ENCODE data around the gene TTC33.
"Not testable (repeated sequence)": the region's sequence is repeated elsewhere in the genome, so short reads cannot be mapped to it uniquely, and the experiment has no call there.

TTC33 gene

GRCh38 chr5:40568548-40568947 is 187.2 kb downstream of the TTC33 start:
- DNase-seq: no peak
- in situ Hi-C loops (cut with HindIII; ENCODE audit: low pct_ligation_motif_present, low pct_unique_long_range_greater_than_20kb, low sequenced_read_pairs): no loop called here

- DNase-seq; in situ Hi-C loops (cut with HindIII; ENCODE audit: low pct_ligation_motif_present, low pct_unique_long_range_greater_than_20kb, low sequenced_read_pairs): not testable (repeated sequence)
Measured at GRCh38 chr5:40563173-40563572, 192.6 kb downstream of the TTC33 start.

- no peak for DNase-seq
- in situ Hi-C loops (cut with HindIII; ENCODE audit: low pct_ligation_motif_present, low pct_unique_long_range_greater_than_20kb, low sequenced_read_pairs): no loop called here
Measured at GRCh38 chr5:40560474-40561110, 195.2 kb downstream of the TTC33 start.

GRCh38 chr5:40559306-40559705 is 196.5 kb downstream of the TTC33 start:
- no peak for DNase-seq
- in situ Hi-C loops (cut with HindIII; ENCODE audit: low pct_ligation_motif_present, low pct_unique_long_range_greater_than_20kb, low sequenced_read_pairs): no loop called here

- DNase-seq: no peak
- in situ Hi-C loops (cut with HindIII; ENCODE audit: low pct_ligation_motif_present, low pct_unique_long_range_greater_than_20kb, low sequenced_read_pairs): no loop called here
Measured at GRCh38 chr5:40557501-40557900, 198.3 kb downstream of the TTC33 start.

- in situ Hi-C loops (cut with HindIII; ENCODE audit: low pct_ligation_motif_present, low pct_unique_long_range_greater_than_20kb, low sequenced_read_pairs): no loop called here
- no peak for DNase-seq
Measured at GRCh38 chr5:40556811-40557210, 198.9 kb downstream of the TTC33 start.

GRCh38 chr5:40555886-40556285 is 199.9 kb downstream of the TTC33 start:
- no peak for DNase-seq
- in situ Hi-C loops (cut with HindIII; ENCODE audit: low pct_ligation_motif_present, low pct_unique_long_range_greater_than_20kb, low sequenced_read_pairs): no loop called here

GRCh38 chr5:40554813-40555212 is 200.9 kb downstream of the TTC33 start:
- in situ Hi-C loops (cut with HindIII; ENCODE audit: low pct_ligation_motif_present, low pct_unique_long_range_greater_than_20kb, low sequenced_read_pairs): no loop called here

GRCh38 chr5:40554054-40554453 is 201.7 kb downstream of the TTC33 start:
- DNase-seq: no peak
- in situ Hi-C loops (cut with HindIII; ENCODE audit: low pct_ligation_motif_present, low pct_unique_long_range_greater_than_20kb, low sequenced_read_pairs): no loop called here

More at GRCh38 chr5:40554813-40555212, 200.9 kb downstream of the TTC33 start:
- DNase-seq: no peak

- DNase-seq: no peak
- in situ Hi-C loops (cut with HindIII; ENCODE audit: low pct_ligation_motif_present, low pct_unique_long_range_greater_than_20kb, low sequenced_read_pairs): no loop called here
Measured at GRCh38 chr5:40552981-40553380, 202.8 kb downstream of the TTC33 start.

- DNase-seq: peak; percentile 52
Measured at GRCh38 chr5:40551496-40552491, 204.0 kb downstream of the TTC33 start.

GRCh38 chr5:40550481-40550880 is 205.3 kb downstream of the TTC33 start:
- in situ Hi-C loops (cut with HindIII; ENCODE audit: low pct_ligation_motif_present, low pct_unique_long_range_greater_than_20kb, low sequenced_read_pairs): no loop called here
- DNase-seq: no peak

More at GRCh38 chr5:40551496-40552491, 204.0 kb downstream of the TTC33 start:
- in situ Hi-C loops (cut with HindIII; ENCODE audit: low pct_ligation_motif_present, low pct_unique_long_range_greater_than_20kb, low sequenced_read_pairs): no loop called here

- in situ Hi-C loops (cut with HindIII; ENCODE audit: low pct_ligation_motif_present, low pct_unique_long_range_greater_than_20kb, low sequenced_read_pairs): no loop called here
- no peak for DNase-seq
Measured at GRCh38 chr5:40549616-40550015, 206.1 kb downstream of the TTC33 start.

- no peak for DNase-seq
- in situ Hi-C loops (cut with HindIII; ENCODE audit: low pct_ligation_motif_present, low pct_unique_long_range_greater_than_20kb, low sequenced_read_pairs): no loop called here
Measured at GRCh38 chr5:40547994-40548575, 207.7 kb downstream of the TTC33 start.

GRCh38 chr5:40547557-40547956 is 208.2 kb downstream of the TTC33 start:
- no peak for DNase-seq
- in situ Hi-C loops (cut with HindIII; ENCODE audit: low pct_ligation_motif_present, low pct_unique_long_range_greater_than_20kb, low sequenced_read_pairs): no loop called here

- no peak for DNase-seq
- in situ Hi-C loops (cut with HindIII; ENCODE audit: low pct_ligation_motif_present, low pct_unique_long_range_greater_than_20kb, low sequenced_read_pairs): no loop called here
Measured at GRCh38 chr5:40540301-40540700, 215.5 kb downstream of the TTC33 start.

GRCh38 chr5:40524677-40525076 is 231.1 kb downstream of the TTC33 start:
- no peak for DNase-seq
- in situ Hi-C loops (cut with HindIII; ENCODE audit: low pct_ligation_motif_present, low pct_unique_long_range_greater_than_20kb, low sequenced_read_pairs): no loop called here

- no peak for DNase-seq
- in situ Hi-C loops (cut with HindIII; ENCODE audit: low pct_ligation_motif_present, low pct_unique_long_range_greater_than_20kb, low sequenced_read_pairs): no loop called here
Measured at GRCh38 chr5:40521925-40522324, 233.8 kb downstream of the TTC33 start.

- no peak for DNase-seq
- in situ Hi-C loops (cut with HindIII; ENCODE audit: low pct_ligation_motif_present, low pct_unique_long_range_greater_than_20kb, low sequenced_read_pairs): no loop called here
Measured at GRCh38 chr5:40521108-40521785, 234.5 kb downstream of the TTC33 start.

Measured in ACHN (cell line).